PC-9 (cell line): ENCODE measurements around the gene CFAP77. TPM values are rescaled to one million over a fixed set of nuclear protein-coding genes. Genes with fewer than 3 reads are reported as not detected.
A peak's percentile ranks its signal among the peaks of the same experiment; 100 is the strongest.

Experiments used
- BruUV-seq: library from RNA; stranded (reverse); fragments of 400-500 nt; replicated peaks from 2 replicates; lab custom pipeline; 2021; lab: Mats Ljungman, UMichigan
- CTCF ChIA-PET: fragments of 300-600 bp; sonication (Branson Sonifier 250); formaldehyde crosslinking; loops from one replicate; lab custom pipeline; 2022; ENCODE audit warnings: antibody characterized with exemption; lab: Charles Lee
- POLR2A ChIA-PET: fragments of 300-600 bp; sonication (Branson Sonifier 250); formaldehyde crosslinking; loops from one replicate; lab custom pipeline; 2022; ENCODE audit warnings: antibody characterized with exemption; ENCODE audit not compliant: unreplicated experiment; lab: Charles Lee
- DNase-seq, 2 experiments: peaks; one replicate each; pipeline versions ENCODE4 v3.0.0 to v3.0.0-alpha.2; 2015 to 2022; ENCODE audit warnings: mixed read lengths in 1 of 2
- H2AFZ ChIP-seq: fragments of 200-600 bp; sonication (generic); 2 replicates; pipeline ENCODE4 v1.8.1; 2017; ENCODE audit warnings: antibody characterized with exemption
- H3F3A ChIP-seq: fragments of 200-600 bp; sonication (generic); 2 replicates; pipeline ENCODE4 v1.8.1; 2017; ENCODE audit warnings: antibody characterized with exemption, mild to moderate bottlenecking, low read depth; ENCODE audit not compliant: insufficient read depth
- H3K27ac ChIP-seq: fragments of 200-600 bp; sonication (generic); 2 replicates; pipeline ENCODE4 v1.6.1; 2016; ENCODE audit warnings: mixed run types
- H3K27me3 ChIP-seq: fragments of 200-600 bp; sonication (generic); 2 replicates; pipeline ENCODE4 v1.6.1; 2016; ENCODE audit warnings: low read depth, mixed run types; ENCODE audit not compliant: insufficient read depth
- H3K36me3 ChIP-seq: fragments of 200-600 bp; sonication (generic); 2 replicates; pipeline ENCODE4 v1.6.1; 2016; ENCODE audit warnings: low read depth, mixed run types
- H3K4me1 ChIP-seq: fragments of 200-600 bp; sonication (generic); replicated peaks from 2 replicates; pipeline ENCODE4 v1.6.1; 2016; ENCODE audit warnings: mixed run types; ENCODE audit not compliant: insufficient read depth
- H3K4me2 ChIP-seq: fragments of 200-600 bp; sonication (generic); 2 replicates; pipeline ENCODE4 v1.6.1; 2017; ENCODE audit warnings: mixed run types
- H3K4me3 ChIP-seq: fragments of 200-600 bp; sonication (generic); 2 replicates; pipeline ENCODE4 v1.6.1; 2016; ENCODE audit warnings: mixed run types
- H3K79me2 ChIP-seq: fragments of 200-600 bp; sonication (generic); 2 replicates; pipeline ENCODE4 v1.6.1; 2017; ENCODE audit warnings: low read depth, mixed run types
- H3K9me2 ChIP-seq: fragments of 200-600 bp; sonication (generic); 2 replicates; pipeline ENCODE4 v1.8.1; 2017; ENCODE audit warnings: mild to moderate bottlenecking; ENCODE audit not compliant: insufficient read depth
- H3K9me3 ChIP-seq: fragments of 200-600 bp; sonication (generic); 2 replicates; pipeline ENCODE4 v1.8.1; 2016; ENCODE audit warnings: low read depth; ENCODE audit not compliant: insufficient read depth
- H4K20me1 ChIP-seq: fragments of 200-600 bp; sonication (generic); 2 replicates; pipeline ENCODE4 v1.8.1; 2017; ENCODE audit not compliant: insufficient read depth
- EZH2 ChIP-seq: fragments of 200-600 bp; sonication (generic); IDR thresholded peaks from 2 replicates; pipeline ENCODE4 v1.8.0; 2017; ENCODE audit warnings: antibody characterized with exemption, low read depth
- intact Hi-C: fragments of 100-400 bp; cut with micrococcal nuclease; formaldehyde crosslinking; loops from one replicate; pipeline ENCODE4 v1.10.0; 2022; ENCODE audit not compliant: unreplicated experiment
- total RNA-seq: library from RNA; stranded (reverse); gene quantifications from 2 replicates; pipeline ENCODE4 v1.2.3, GENCODE V29; 2021
- TF ChIP-seq, protein P1 (sequence below): fragments of 200-600 bp; sonication (generic); conservative IDR thresholded peaks from 2 replicates; pipeline ENCODE4 v1.6.1; 2017; ENCODE audit warnings: mixed run types, antibody characterized with exemption, mild to moderate bottlenecking, moderate library complexity

The CFAP77 gene
- total RNA-seq, 1 experiment from 2014 or later = not detected

DNA sequence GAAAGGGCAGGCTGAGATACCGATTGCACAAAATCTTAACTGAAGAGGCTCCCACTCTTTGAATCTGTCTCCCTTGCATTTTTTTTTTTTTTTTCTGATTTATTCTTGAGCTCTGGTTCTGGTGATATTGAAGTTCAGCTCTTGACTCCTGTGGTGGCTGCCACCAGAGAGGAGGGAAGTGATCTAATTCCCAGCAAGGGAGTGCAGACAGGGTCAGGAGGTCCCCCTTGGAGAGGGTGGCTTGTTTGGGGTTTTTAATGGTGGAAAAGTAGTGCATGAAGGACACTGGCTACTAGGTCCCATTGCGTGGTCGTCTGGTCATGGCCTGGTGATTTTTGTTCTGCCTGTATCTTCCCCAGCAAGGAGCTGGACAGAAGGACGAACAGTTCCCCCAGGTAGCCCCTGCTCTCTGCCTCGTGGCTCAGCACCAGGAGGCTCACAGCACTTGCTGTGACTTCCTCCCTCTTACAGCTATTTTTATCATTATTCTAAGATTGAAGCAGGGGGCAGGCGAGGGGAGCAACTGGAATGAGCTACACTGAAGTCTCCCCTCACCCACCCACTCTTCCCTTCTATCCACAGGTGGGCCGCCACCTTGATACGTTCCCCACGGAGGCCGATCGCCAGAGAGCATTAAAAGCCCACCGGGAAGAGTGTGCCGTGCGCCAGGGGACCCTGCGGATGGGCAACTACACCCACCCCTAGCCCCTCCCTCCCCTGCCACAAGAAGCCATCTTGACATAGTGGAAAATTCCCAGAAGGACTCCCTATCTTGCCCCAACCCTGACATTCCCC lies 162.0 kb downstream of the CFAP77 start:
- H3K4me3 ChIP-seq = no peak overlapping the region
- peaks cover 3% of the 10 kb centered on the region; the same call in 1 of the 2 replicates for H4K20me1 ChIP-seq
- CTCF ChIA-PET = interaction anchor here (0.5 to 0.6 kb wide), 2 partner anchors 98 to 157 kb away, joined by 4 read pairs; partner anchors contain the start of genes DDX31 and GTF3C4
- POLR2A ChIA-PET = interaction anchor here (0.6 kb wide), 1 partner anchor 195 kb away, joined by 12 read pairs; no protein-coding TSS in a partner anchor
- H3K9me2 ChIP-seq = no peaks in the 10 kb centered on the region
- TF ChIP-seq, protein P1, sequence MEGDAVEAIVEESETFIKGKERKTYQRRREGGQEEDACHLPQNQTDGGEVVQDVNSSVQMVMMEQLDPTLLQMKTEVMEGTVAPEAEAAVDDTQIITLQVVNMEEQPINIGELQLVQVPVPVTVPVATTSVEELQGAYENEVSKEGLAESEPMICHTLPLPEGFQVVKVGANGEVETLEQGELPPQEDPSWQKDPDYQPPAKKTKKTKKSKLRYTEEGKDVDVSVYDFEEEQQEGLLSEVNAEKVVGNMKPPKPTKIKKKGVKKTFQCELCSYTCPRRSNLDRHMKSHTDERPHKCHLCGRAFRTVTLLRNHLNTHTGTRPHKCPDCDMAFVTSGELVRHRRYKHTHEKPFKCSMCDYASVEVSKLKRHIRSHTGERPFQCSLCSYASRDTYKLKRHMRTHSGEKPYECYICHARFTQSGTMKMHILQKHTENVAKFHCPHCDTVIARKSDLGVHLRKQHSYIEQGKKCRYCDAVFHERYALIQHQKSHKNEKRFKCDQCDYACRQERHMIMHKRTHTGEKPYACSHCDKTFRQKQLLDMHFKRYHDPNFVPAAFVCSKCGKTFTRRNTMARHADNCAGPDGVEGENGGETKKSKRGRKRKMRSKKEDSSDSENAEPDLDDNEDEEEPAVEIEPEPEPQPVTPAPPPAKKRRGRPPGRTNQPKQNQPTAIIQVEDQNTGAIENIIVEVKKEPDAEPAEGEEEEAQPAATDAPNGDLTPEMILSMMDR = no peak
- TF ChIP-seq EZH2 = no peak
- no peaks in the 10 kb centered on the region for H3K9me3 ChIP-seq
- no peak overlapping the region for H3K4me2 ChIP-seq
- no peaks in the 10 kb centered on the region for H3K36me3 ChIP-seq
- H2AFZ ChIP-seq = no peak overlapping the region
- no peaks in the 10 kb centered on the region for H3K4me1 ChIP-seq
- intact Hi-C loops = no loop called here
- no peak overlapping the region for H3K27ac ChIP-seq
- BruUV-seq = no TSS peak
- no peaks in the 10 kb centered on the region for H3F3A ChIP-seq
- no peaks in the 10 kb centered on the region for H3K79me2 ChIP-seq
- no peak for DNase-seq
- H3K27me3 ChIP-seq = peaks cover 89% of the 10 kb centered on the region

DNA sequence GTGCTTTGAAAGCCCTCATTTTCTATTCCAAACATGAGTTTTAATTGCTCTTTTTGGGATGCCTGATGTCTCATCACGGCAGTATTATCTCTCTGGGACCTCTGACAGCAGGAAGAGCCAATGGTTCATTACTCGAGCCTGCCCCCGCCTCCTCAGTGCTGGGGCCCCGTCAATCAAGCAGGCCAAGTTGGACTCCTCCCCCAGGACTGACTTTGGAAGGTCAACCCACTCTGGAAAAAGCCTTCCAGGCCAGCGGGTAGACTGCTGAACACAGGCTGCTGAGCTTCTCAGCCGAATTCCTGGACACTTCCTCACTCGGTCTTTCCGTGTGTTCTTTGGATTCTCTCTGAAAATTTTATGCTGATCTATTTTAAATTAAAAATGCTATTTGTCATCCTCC lies 162.9 kb downstream of the CFAP77 start:
- H3F3A ChIP-seq = no peaks in the 10 kb centered on the region
- peaks cover 3% of the 10 kb centered on the region; the same call in 1 of the 2 replicates for H4K20me1 ChIP-seq
- CTCF ChIA-PET = no interaction called here
- peaks cover 80% of the 10 kb centered on the region for H3K27me3 ChIP-seq
- intact Hi-C loops = no loop called here
- DNase-seq = no peak
- H3K79me2 ChIP-seq = no peaks in the 10 kb centered on the region
- no peak overlapping the region for H3K4me2 ChIP-seq
- no peaks in the 10 kb centered on the region for H3K4me1 ChIP-seq
- H3K9me3 ChIP-seq = no peaks in the 10 kb centered on the region
- H3K27ac ChIP-seq = no peak overlapping the region
- no peak for TF ChIP-seq EZH2
- TF ChIP-seq, protein P1 = no peak
- no peaks in the 10 kb centered on the region for H3K36me3 ChIP-seq
- POLR2A ChIA-PET = interaction anchor here (0.5 kb wide), 1 partner anchor 148 kb away, joined by 4 read pairs; no protein-coding TSS in a partner anchor
- no peaks in the 10 kb centered on the region for H3K9me2 ChIP-seq
- no peak overlapping the region for H3K4me3 ChIP-seq
- no TSS peak for BruUV-seq
- H2AFZ ChIP-seq = no peak overlapping the region

DNA sequence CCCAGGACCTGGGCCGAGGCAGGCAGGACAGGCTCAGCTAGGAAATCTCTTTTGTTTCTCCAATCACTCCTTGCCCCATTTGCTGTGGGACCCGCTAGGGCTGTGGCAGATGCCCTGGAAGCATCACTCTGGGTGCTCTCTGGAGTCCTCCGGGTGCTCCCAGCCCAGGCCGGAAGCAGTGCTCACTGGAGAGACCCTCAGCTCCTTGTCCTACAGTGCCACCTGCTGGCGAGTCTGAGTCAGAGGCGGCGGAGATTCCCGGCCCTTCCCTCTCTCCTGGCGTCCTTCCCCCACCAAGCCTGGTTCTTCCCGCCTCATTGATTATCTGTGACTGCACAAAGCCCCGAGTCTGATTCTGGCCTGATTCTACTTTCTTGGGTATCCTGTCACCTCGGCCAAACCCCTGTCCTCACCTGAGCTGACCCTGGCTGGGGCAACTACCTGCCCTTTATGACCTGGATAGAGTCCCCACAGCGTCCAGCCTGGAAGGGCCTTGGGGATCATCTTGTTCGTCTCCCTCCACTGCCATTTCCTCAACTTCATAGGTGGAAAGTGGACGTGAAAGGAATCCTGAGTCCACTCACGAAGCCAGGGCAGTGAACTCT lies 165.1 kb downstream of the CFAP77 start:
- Histone ChIP-seq H3F3A (no peaks in the 10 kb centered on the region), H3K27me3 (peaks cover 78% of the 10 kb centered on the region), H3K27ac (no peak overlapping the region), H3K4me1 (no peaks in the 10 kb centered on the region), H3K4me2 (no peak overlapping the region), H3K36me3 (no peaks in the 10 kb centered on the region), H2AFZ (no peak overlapping the region), H3K79me2 (no peaks in the 10 kb centered on the region), H3K9me3 (no peaks in the 10 kb centered on the region), H3K4me3 (no peak overlapping the region), H4K20me1 (peaks cover 3% of the 10 kb centered on the region; the same call in 1 of the 2 replicates), H3K9me2 (no peaks in the 10 kb centered on the region)
- CTCF ChIA-PET = interaction anchor here (0.6 kb wide), 1 partner anchor 399 kb away, joined by 5 read pairs; no protein-coding TSS in a partner anchor
- intact Hi-C loops = loop anchor here (1.0 to 5.0 kb wide), 3 partner anchors 68 to 808 kb away; no protein-coding TSS in a partner anchor
- DNase-seq = peak; percentile 53 to 75
- POLR2A ChIA-PET = no interaction called here
- TF ChIP-seq, protein P1 = peak; percentile 82
- 0 out of 2 replicates have a peak, but pooled peaks have one; percentile 58 for TF ChIP-seq EZH2
- no TSS peak for BruUV-seq
